ENCODE results near the gene SLC1A4.

GRCh38 chr2:64966839-64967238, 22.4 kb upstream of the SLC1A4 start:
- TF ChIP-seq POLR2A (IDR thresholded peaks at IDR 0.05) (no peak), EP300 (IDR thresholded peaks at IDR 0.05) (no peak), CTCF (IDR thresholded peaks at IDR 0.05) (no peak)

All from tibial nerve (tissue), 4 donors.